Fibroblast of lung (primary cell): Measurements from ENCODE around the gene RNF19B. TPM values are rescaled to one million over a fixed set of nuclear protein-coding genes. Genes with fewer than 3 reads are reported as not detected.

Experiments
- DNase-seq, 2 donors: peaks; one replicate each; pipeline versions ENCODE4 v3.0.0 to v3.0.0-alpha.2; 2010; ENCODE audit warnings: low read depth in 2 of 2
- H2AFZ ChIP-seq: 2 replicates; pipeline ENCODE4 v1.5.1; 2012; ENCODE audit warnings: low read length, control low read depth, inconsistent platforms
- H3K27ac ChIP-seq: 2 replicates; pipeline ENCODE4 v1.5.1; 2011; ENCODE audit warnings: low read length, control low read depth; ENCODE audit not compliant: insufficient read depth
- H3K27me3 ChIP-seq: 2 replicates; pipeline ENCODE4 v1.5.1; 2011; ENCODE audit warnings: mild to moderate bottlenecking, low read length; ENCODE audit not compliant: control insufficient read depth, insufficient read depth
- H3K36me3 ChIP-seq: 2 replicates; pipeline ENCODE4 v1.5.1; 2011; ENCODE audit warnings: low read length; ENCODE audit not compliant: control insufficient read depth, insufficient read depth
- H3K4me1 ChIP-seq: 2 replicates; pipeline ENCODE4 v1.5.1; 2011; ENCODE audit warnings: low read length; ENCODE audit not compliant: control insufficient read depth, insufficient read depth; ENCODE audit errors: extremely low read depth
- H3K4me2 ChIP-seq: 2 replicates; pipeline ENCODE4 v1.5.1; 2011; ENCODE audit warnings: low read length, control low read depth; ENCODE audit not compliant: insufficient read depth; ENCODE audit errors: extremely low read depth
- H3K4me3 ChIP-seq, 4 experiments: fragments of 200-600 bp in 1 of 4; sonication (generic) in 1 of 4; replicated peaks in 1 of 4; 2 replicates each; pipeline ENCODE4 v1.5.1; 2011 to 2016; ENCODE audit warnings: low read length in 4 of 4, low read depth in 3 of 4, mild to moderate bottlenecking in 3 of 4, control low read depth in 2 of 4, inconsistent platforms in 1 of 4, mixed read lengths in 1 of 4; ENCODE audit not compliant: insufficient read depth in 1 of 4; ENCODE audit errors: control extremely low read depth in 1 of 4
- H3K79me2 ChIP-seq: 2 replicates; pipeline ENCODE4 v1.5.1; 2012; ENCODE audit warnings: mild to moderate bottlenecking, low read length, inconsistent platforms; ENCODE audit not compliant: control insufficient read depth, insufficient read depth
- H3K9ac ChIP-seq: 2 replicates; pipeline ENCODE4 v1.5.1; 2011; ENCODE audit warnings: mild to moderate bottlenecking, low read length, control low read depth; ENCODE audit not compliant: insufficient read depth
- H3K9me3 ChIP-seq: 2 replicates; pipeline ENCODE4 v1.5.1; 2012; ENCODE audit warnings: low read depth, low read length; ENCODE audit not compliant: control insufficient read depth, insufficient read depth
- H4K20me1 ChIP-seq: 2 replicates; pipeline ENCODE4 v1.5.1; 2011; ENCODE audit warnings: low read length; ENCODE audit not compliant: control insufficient read depth, insufficient read depth; ENCODE audit errors: extremely low read depth
- CTCF ChIP-seq, 2 donors: IDR thresholded peaks in 1 of 2; conservative IDR thresholded peaks in 1 of 2; 1 replicate in 1 of 2; 2 replicates in 1 of 2; pipeline ENCODE4 v1.5.1; 2011 to 2012; ENCODE audit warnings: low read length in 2 of 2, control low read depth in 1 of 2, inconsistent platforms in 1 of 2, low read depth in 1 of 2, mild to moderate bottlenecking in 1 of 2
- EZH2 ChIP-seq: IDR thresholded peaks from 2 replicates; pipeline ENCODE4 v1.5.1; 2012; ENCODE audit warnings: low read length, control low read depth, mild to moderate bottlenecking; ENCODE audit errors: missing control alignments
- polyA plus RNA-seq, 2 donors: library from polyadenylated mRNA; depleted of rRNA in 1 of 2; stranded (reverse) in 1 of 2; unstranded in 1 of 2; fragments of >200 nt; gene quantifications; 2 replicates each; pipeline ENCODE4 v1.2.1, GENCODE V29; 2011 to 2012; ENCODE audit warnings: missing spikeins in 1 of 2
- total RNA-seq: library from RNA; depleted of rRNA; stranded (reverse); fragments of >200 nt; gene quantifications from 2 replicates; pipeline ENCODE4 v1.2.1, GENCODE V29; 2014

Gene RNF19B
- total and polyA plus RNA-seq, 2 donors (not counting 1 experiment from before 2014, with no cell fraction given): 10.1 to 15.4 TPM

- Histone ChIP-seq H3K36me3 (no peaks in the 10 kb centered on the region), H3K4me1 (no peaks in the 10 kb centered on the region), H3K79me2 (peaks cover 19% of the 10 kb centered on the region), H4K20me1 (no peaks in the 10 kb centered on the region), H3K27me3 (no peaks in the 10 kb centered on the region), H3K4me3 (no peak overlapping the region), H3K4me2 (no peak overlapping the region), H3K9me3 (no peaks in the 10 kb centered on the region), H2AFZ (no peak overlapping the region), H3K9ac (no peak overlapping the region), H3K27ac (no peak overlapping the region)
- TF ChIP-seq CTCF (conservative IDR thresholded peaks at IDR 0.05 in 1 of 2, IDR thresholded peaks at IDR 0.05 in 1 of 2; ENCODE audit: low read depth in 1 of 2, low read length in 2 of 2): no peak
- no peak for TF ChIP-seq EZH2
- DNase-seq: no peak
Measured at GRCh38 chr1:32957017-32957416, 7.6 kb downstream of the RNF19B start.

- Histone ChIP-seq H3K36me3 (no peaks in the 10 kb centered on the region), H3K27ac (no peak overlapping the region), H3K79me2 (peaks cover 7% of the 10 kb centered on the region)
Measured at GRCh38 chr1:32954168-32954567, 10.4 kb downstream of the RNF19B start.

GRCh38 chr1:32953495-32953894 is 11.1 kb downstream of the RNF19B start:
- H3K9ac ChIP-seq: no peak overlapping the region
- H3K27ac ChIP-seq: no peak overlapping the region
- no peak overlapping the region for H3K4me2 ChIP-seq
- H2AFZ ChIP-seq: no peak overlapping the region
- no peak for TF ChIP-seq CTCF (conservative IDR thresholded peaks at IDR 0.05 in 1 of 2, IDR thresholded peaks at IDR 0.05 in 1 of 2; ENCODE audit: low read depth in 1 of 2, low read length in 2 of 2)
- TF ChIP-seq EZH2: no peak
- no peaks in the 10 kb centered on the region for H3K27me3 ChIP-seq
- no peaks in the 10 kb centered on the region for H3K9me3 ChIP-seq
- no peak overlapping the region for H3K4me3 ChIP-seq
- no peaks in the 10 kb centered on the region for H4K20me1 ChIP-seq
- H3K79me2 ChIP-seq: peaks cover 2% of the 10 kb centered on the region
- H3K36me3 ChIP-seq: no peaks in the 10 kb centered on the region
- DNase-seq: peak; percentile 9 to 85
- no peaks in the 10 kb centered on the region for H3K4me1 ChIP-seq

More at GRCh38 chr1:32954168-32954567, 10.4 kb downstream of the RNF19B start:
- no peak for TF ChIP-seq EZH2
- no peak for TF ChIP-seq CTCF (conservative IDR thresholded peaks at IDR 0.05 in 1 of 2, IDR thresholded peaks at IDR 0.05 in 1 of 2; ENCODE audit: low read depth in 1 of 2, low read length in 2 of 2)
- peak in 1 of 2 donors; percentile 55 for DNase-seq
- H3K4me3 ChIP-seq: no peak overlapping the region
- no peak overlapping the region for H3K9ac ChIP-seq
- no peak overlapping the region for H3K4me2 ChIP-seq
- no peaks in the 10 kb centered on the region for H3K9me3 ChIP-seq
- H4K20me1 ChIP-seq: no peaks in the 10 kb centered on the region
- no peaks in the 10 kb centered on the region for H3K4me1 ChIP-seq
- H2AFZ ChIP-seq: no peak overlapping the region
- H3K27me3 ChIP-seq: no peaks in the 10 kb centered on the region
